A549 (cell line): ENCODE measurements around the gene DACH1.

Experiments used
- BHLHE40 ChIP-seq: IDR thresholded peaks from 2 replicates; pipeline ENCODE4 v1.6.1; 2012; ENCODE audit warnings: low read depth, low read length, inconsistent platforms
- EP300 ChIP-seq, 2 experiments: fragments of >200 bp; sonication (Bioruptor Twin); formaldehyde crosslinking; IDR thresholded peaks; 2 replicates in 1 of 2; 3 replicates in 1 of 2; pipeline ENCODE4 v1.6.1; 2016 to 2017
- JUN ChIP-seq, 2 experiments: fragments of >200 bp; sonication (Bioruptor Twin); formaldehyde crosslinking; IDR thresholded peaks; 2 replicates in 1 of 2; 3 replicates in 1 of 2; pipeline ENCODE4 v1.6.1; 2016 to 2017
- KDM1A ChIP-seq: fragments of 200-600 bp; sonication (generic); IDR thresholded peaks from 2 replicates; pipeline ENCODE4 v1.6.1; 2016; ENCODE audit warnings: low read depth, mild to moderate bottlenecking
- POLR2A ChIP-seq: IDR thresholded peaks from 2 replicates; pipeline ENCODE4 v1.6.1; 2012; ENCODE audit warnings: mild to moderate bottlenecking, low read length
- TF ChIP-seq, protein P1 (sequence below): fragments of 150-350 bp; IDR thresholded peaks from 2 replicates; pipeline ENCODE4 v1.6.1; 2014; ENCODE audit warnings: low read depth, mild to moderate bottlenecking, low read length
- TF ChIP-seq, protein P2 (sequence below): fragments of >200 bp; sonication (Bioruptor Twin); formaldehyde crosslinking; IDR thresholded peaks from 3 replicates; pipeline ENCODE4 v1.5.1; 2016
- TF ChIP-seq, protein P3 (sequence below): fragments of 450-650 bp; IDR thresholded peaks from 2 replicates; pipeline ENCODE4 v1.6.1; 2014; ENCODE audit warnings: antibody characterized with exemption
- TF ChIP-seq, protein P4 (sequence below): fragments of 250-450 bp; sonication (Bioruptor Pico); IDR thresholded peaks from 2 replicates; pipeline ENCODE4 v1.5.0; 2021; ENCODE audit warnings: mild to moderate bottlenecking, moderate library complexity, borderline replicate concordance

DNA sequence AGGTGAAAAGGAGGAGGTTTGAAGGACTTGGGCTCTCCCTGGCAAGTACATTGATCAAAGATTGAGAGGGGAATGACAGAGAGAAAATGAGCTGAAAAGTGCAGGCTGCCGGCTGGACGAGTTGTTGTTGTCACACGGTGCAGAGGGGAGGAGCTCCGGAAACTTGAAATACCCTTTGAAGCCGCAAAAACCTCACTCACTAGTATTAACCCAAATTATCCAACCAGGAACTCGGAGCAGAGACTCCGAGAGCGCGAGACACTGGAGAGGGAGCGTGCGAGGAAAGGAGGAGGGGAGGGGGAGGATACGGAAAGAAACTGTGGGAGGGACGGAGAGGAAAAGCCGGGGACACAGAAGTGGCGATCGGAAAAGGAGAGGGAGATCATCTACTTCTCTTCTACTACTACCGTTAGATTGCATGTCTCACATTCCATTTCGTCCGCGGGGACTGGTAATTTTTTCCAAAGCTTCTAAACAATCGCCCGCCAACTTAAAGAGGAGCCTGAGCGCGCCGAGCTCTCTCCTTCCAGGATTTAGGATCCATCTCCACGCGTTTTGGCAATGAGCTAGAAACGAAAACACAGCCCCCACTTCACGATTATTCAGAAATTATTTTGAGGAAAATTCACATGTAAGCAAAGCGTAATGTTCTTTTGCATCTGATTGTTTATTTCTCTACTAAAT is at the start of gene DACH1:
- TF ChIP-seq POLR2A (no peak), BHLHE40 (no peak), KDM1A (no peak), JUN (IDR thresholded peaks at IDR 0.05) (no peak), EP300 (IDR thresholded peaks at IDR 0.05) (no peak)
- TF ChIP-seq, protein P1, sequence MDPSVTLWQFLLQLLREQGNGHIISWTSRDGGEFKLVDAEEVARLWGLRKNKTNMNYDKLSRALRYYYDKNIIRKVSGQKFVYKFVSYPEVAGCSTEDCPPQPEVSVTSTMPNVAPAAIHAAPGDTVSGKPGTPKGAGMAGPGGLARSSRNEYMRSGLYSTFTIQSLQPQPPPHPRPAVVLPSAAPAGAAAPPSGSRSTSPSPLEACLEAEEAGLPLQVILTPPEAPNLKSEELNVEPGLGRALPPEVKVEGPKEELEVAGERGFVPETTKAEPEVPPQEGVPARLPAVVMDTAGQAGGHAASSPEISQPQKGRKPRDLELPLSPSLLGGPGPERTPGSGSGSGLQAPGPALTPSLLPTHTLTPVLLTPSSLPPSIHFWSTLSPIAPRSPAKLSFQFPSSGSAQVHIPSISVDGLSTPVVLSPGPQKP = no peak
- TF ChIP-seq, protein P2, sequence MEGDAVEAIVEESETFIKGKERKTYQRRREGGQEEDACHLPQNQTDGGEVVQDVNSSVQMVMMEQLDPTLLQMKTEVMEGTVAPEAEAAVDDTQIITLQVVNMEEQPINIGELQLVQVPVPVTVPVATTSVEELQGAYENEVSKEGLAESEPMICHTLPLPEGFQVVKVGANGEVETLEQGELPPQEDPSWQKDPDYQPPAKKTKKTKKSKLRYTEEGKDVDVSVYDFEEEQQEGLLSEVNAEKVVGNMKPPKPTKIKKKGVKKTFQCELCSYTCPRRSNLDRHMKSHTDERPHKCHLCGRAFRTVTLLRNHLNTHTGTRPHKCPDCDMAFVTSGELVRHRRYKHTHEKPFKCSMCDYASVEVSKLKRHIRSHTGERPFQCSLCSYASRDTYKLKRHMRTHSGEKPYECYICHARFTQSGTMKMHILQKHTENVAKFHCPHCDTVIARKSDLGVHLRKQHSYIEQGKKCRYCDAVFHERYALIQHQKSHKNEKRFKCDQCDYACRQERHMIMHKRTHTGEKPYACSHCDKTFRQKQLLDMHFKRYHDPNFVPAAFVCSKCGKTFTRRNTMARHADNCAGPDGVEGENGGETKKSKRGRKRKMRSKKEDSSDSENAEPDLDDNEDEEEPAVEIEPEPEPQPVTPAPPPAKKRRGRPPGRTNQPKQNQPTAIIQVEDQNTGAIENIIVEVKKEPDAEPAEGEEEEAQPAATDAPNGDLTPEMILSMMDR = no peak
- TF ChIP-seq, protein P3, sequence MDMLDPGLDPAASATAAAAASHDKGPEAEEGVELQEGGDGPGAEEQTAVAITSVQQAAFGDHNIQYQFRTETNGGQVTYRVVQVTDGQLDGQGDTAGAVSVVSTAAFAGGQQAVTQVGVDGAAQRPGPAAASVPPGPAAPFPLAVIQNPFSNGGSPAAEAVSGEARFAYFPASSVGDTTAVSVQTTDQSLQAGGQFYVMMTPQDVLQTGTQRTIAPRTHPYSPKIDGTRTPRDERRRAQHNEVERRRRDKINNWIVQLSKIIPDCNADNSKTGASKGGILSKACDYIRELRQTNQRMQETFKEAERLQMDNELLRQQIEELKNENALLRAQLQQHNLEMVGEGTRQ = no peak
- TF ChIP-seq, protein P4, sequence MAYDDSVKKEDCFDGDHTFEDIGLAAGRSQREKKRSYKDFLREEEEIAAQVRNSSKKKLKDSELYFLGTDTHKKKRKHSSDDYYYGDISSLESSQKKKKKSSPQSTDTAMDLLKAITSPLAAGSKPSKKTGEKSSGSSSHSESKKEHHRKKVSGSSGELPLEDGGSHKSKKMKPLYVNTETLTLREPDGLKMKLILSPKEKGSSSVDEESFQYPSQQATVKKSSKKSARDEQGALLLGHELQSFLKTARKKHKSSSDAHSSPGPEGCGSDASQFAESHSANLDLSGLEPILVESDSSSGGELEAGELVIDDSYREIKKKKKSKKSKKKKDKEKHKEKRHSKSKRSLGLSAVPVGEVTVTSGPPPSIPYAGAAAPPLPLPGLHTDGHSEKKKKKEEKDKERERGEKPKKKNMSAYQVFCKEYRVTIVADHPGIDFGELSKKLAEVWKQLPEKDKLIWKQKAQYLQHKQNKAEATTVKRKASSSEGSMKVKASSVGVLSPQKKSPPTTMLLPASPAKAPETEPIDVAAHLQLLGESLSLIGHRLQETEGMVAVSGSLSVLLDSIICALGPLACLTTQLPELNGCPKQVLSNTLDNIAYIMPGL (CRISPR knock-in tag) = no peak
